Superior temporal gyrus (tissue), 1 donor: ENCODE data around the gene ACVR2B.

Source experiments
- DNase-seq: peaks from one replicate; pipeline ENCODE4 v3.0.0-alpha.2; 2016; ENCODE audit errors: extremely low spot score

ACVR2B gene

GRCh38 chr3:38487323-38487722, 33.6 kb downstream of the ACVR2B start:
- DNase-seq = no peak

GRCh38 chr3:38488949-38489348, 35.3 kb downstream of the ACVR2B start:
- DNase-seq = no peak

GRCh38 chr3:38489766-38490165, 36.1 kb downstream of the ACVR2B start:
- DNase-seq = peak; percentile 55

- peak; percentile 66 for DNase-seq
Observed at GRCh38 chr3:38490281-38491030, 36.8 kb downstream of the ACVR2B start.

- no peak for DNase-seq
Observed at GRCh38 chr3:38491215-38491614, 37.5 kb downstream of the ACVR2B start.

- DNase-seq = no peak
Observed at GRCh38 chr3:38493031-38493430, 39.3 kb downstream of the ACVR2B start.

GRCh38 chr3:38496131-38496910, 42.6 kb downstream of the ACVR2B start, which contains the start of gene EXOG:
EXOG (plus strand) TSS chr3:38496340; CDS start chr3:38496368, 28 bp downstream.
- DNase-seq = peak; percentile 93

- no peak for DNase-seq
Observed at GRCh38 chr3:38497031-38497430, 43.3 kb downstream of the ACVR2B start.

GRCh38 chr3:38500688-38501417, 47.2 kb downstream of the ACVR2B start:
- no peak for DNase-seq

- DNase-seq = no peak
Observed at GRCh38 chr3:38507120-38507519, 53.4 kb downstream of the ACVR2B start.

GRCh38 chr3:38509732-38510131, 56.0 kb downstream of the ACVR2B start:
- no peak for DNase-seq

- DNase-seq = no peak
Observed at GRCh38 chr3:38510631-38511030, 56.9 kb downstream of the ACVR2B start.

GRCh38 chr3:38511546-38511945, 57.9 kb downstream of the ACVR2B start:
- DNase-seq = no peak

- no peak for DNase-seq
Observed at GRCh38 chr3:38515367-38515766, 61.7 kb downstream of the ACVR2B start.

GRCh38 chr3:38516669-38517068, 63.0 kb downstream of the ACVR2B start:
- DNase-seq = no peak

GRCh38 chr3:38519000-38519399, 65.3 kb downstream of the ACVR2B start:
- no peak for DNase-seq

- DNase-seq = no peak
Observed at GRCh38 chr3:38519651-38520050, 66.0 kb downstream of the ACVR2B start.

GRCh38 chr3:38521391-38521987, 67.8 kb downstream of the ACVR2B start:
- peak; percentile 95 for DNase-seq

GRCh38 chr3:38522002-38522401, 68.3 kb downstream of the ACVR2B start:
- peak; percentile 15 for DNase-seq

- no peak for DNase-seq
Observed at GRCh38 chr3:38524141-38524739, 70.5 kb downstream of the ACVR2B start.

- no peak for DNase-seq
Observed at GRCh38 chr3:38526792-38527191, 73.1 kb downstream of the ACVR2B start.
